Measurements from ENCODE around the gene MAGI2.
A peak's percentile ranks its signal among the peaks of the same experiment; 100 is the strongest.

MAGI2 gene

DNA sequence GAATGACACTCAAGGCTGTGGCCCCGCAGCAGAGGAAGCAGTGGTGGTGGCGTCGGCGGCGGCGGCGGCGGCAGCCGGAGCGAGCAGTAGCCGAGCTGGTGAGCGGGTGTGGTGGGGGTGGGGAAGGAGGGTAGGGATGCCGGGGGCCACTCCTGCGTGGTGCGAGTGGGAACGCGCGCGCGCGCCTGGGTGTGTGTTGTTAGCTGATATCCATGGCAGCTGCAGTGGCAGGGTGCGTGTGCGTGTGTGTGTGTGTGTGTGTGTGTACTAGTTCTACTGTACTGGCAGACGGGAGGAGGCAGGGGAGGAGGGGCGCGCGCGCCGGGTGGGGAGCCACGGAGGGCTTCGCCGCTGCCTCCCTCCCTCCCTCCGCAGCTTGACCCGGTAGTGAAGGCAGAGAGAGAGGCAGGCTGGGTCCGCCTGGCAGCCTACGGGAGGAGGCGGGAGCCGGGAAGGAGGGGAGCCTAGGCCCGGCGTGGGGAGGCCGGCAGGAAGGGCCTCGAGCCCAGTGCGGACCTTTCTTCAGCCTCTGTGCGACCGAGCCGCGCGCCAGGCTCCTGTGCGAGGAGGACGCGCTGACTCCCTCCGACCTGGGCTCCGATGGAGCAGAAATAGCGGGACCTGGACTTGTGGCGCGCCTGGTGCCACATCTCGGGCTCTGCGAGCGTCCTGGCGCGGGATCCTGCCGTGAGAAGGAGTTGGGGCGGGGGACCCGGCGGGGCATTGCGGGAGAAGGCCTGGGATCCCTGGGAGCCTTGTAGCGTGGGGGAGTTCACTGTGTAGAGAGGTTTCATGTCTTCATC is at the start of gene MAGI2:
MAGI2 (minus strand) TSS at position 110 of the 803 bp plus-strand sequence. CDS start 347 bp downstream, outside the sequence.
- POLR2A ChIA-PET, result no interaction called here
- DNase-seq (ENCODE audit: extremely low spot score), result peak; percentile 8
- CTCF ChIA-PET, result interaction anchor here (1.9 kb wide), 1 partner anchor 18 kb away, joined by 5 read pairs; no protein-coding TSS in a partner anchor
- TF ChIP-seq, protein P1, sequence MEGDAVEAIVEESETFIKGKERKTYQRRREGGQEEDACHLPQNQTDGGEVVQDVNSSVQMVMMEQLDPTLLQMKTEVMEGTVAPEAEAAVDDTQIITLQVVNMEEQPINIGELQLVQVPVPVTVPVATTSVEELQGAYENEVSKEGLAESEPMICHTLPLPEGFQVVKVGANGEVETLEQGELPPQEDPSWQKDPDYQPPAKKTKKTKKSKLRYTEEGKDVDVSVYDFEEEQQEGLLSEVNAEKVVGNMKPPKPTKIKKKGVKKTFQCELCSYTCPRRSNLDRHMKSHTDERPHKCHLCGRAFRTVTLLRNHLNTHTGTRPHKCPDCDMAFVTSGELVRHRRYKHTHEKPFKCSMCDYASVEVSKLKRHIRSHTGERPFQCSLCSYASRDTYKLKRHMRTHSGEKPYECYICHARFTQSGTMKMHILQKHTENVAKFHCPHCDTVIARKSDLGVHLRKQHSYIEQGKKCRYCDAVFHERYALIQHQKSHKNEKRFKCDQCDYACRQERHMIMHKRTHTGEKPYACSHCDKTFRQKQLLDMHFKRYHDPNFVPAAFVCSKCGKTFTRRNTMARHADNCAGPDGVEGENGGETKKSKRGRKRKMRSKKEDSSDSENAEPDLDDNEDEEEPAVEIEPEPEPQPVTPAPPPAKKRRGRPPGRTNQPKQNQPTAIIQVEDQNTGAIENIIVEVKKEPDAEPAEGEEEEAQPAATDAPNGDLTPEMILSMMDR (IDR thresholded peaks at IDR 0.05; ENCODE audit: control extremely low read depth, extremely low read depth, low read depth, missing control alignments), result no peak

DNA sequence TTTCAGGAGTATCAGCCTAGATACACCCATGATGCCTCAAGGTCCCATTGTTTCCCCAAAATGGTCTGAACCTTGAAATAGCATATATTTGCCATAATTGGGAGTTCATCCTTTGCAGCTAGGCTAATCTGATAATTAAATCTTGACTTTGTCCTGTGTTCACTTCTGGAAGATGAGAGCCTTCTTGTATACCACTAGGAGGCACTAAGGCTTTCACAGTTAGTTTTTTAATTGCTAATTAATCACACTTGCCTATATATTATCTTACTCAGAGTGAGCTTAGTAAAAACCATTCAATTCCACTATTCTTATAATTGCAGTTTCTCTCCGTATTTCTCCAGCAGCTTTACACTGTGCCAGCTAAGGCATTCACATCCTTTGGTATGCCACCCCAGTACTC is 48.7 kb upstream of the MAGI2 start:
- TF ChIP-seq, protein P1 (IDR thresholded peaks at IDR 0.05; ENCODE audit: control extremely low read depth, extremely low read depth, low read depth, missing control alignments), result no peak
- ChIA-PET CTCF (no interaction called here), POLR2A (no interaction called here)
- DNase-seq (ENCODE audit: extremely low spot score), result no peak

DNA sequence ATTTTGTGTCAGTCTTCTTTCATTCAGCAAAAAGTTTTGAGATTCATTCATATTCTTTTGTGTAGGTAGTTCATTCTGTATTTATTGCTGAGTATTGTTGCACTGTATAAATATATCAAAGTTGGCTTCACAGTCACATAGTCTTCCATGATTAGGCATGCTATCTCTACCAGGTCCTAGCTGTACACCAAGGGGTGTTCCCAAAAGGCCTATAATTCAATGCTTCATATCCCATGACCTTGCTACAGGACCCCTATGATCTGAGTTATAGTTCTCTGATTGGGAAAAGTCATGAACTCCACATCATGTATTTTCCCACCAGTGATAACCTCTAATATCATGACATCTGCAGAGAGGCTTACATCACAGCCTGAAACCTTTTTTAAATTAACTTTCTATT is 47.3 kb upstream of the MAGI2 start:
- TF ChIP-seq, protein P1 (IDR thresholded peaks at IDR 0.05; ENCODE audit: control extremely low read depth, extremely low read depth, low read depth, missing control alignments), result no peak
- POLR2A ChIA-PET, result no interaction called here
- CTCF ChIA-PET, result no interaction called here
- no peak for DNase-seq (ENCODE audit: extremely low spot score)

DNA sequence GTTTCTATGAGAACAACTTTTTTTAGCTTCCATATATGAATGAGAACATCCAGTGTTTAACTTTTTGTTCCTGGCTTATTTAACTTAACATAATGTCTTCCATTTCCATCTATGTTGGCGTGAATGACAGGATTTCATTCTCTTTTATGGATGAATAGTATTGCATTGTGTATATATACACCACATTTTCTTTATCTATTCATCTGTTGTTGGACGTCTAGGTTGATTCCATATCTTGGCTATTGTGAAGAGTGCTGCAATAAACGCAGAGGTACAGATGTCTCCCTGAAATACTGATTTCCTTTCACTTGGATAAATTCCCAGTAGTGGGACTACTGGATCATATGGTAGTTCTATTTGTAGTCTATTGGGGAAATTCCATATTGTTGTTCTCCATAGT is 44.3 kb upstream of the MAGI2 start:
- CTCF ChIA-PET, result no interaction called here
- POLR2A ChIA-PET, result no interaction called here
- TF ChIP-seq, protein P1 (IDR thresholded peaks at IDR 0.05; ENCODE audit: control extremely low read depth, extremely low read depth, low read depth, missing control alignments), result no peak
- DNase-seq (ENCODE audit: extremely low spot score), result no peak

DNA sequence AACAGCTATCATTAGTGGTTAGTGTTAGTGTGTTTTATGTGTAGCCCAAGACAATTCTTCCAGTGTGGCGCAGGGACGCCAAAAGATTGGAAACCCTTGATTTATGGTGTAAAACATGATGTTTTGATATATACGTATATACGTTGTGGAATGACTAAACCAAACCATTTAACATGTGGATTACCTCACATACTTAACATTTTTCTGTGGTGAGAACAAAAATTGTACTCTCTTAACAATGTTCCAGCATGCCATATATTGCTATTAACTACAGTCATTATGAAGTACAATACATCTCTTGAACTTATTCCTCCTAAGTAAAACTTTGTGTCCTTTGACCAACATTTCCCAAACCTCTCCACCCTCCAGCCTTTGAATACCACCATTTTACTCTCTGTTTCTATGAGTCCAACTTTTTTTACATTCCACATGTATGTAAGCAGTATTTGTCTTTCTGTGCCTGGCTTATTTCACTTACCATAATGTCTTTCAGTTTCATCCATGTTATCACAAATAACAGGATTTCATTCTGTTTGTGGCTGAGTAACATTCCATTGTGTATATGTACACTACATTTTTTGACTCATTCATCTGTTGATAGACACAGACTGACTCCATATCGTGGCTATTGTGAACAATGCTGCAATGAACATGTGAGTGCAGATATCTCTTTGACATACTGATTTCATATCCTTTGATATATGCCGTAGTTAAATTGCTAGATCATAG is 42.2 kb upstream of the MAGI2 start:
- DNase-seq (ENCODE audit: extremely low spot score), result no peak
- CTCF ChIA-PET, result no interaction called here
- POLR2A ChIA-PET, result no interaction called here
- TF ChIP-seq, protein P1 (IDR thresholded peaks at IDR 0.05; ENCODE audit: control extremely low read depth, extremely low read depth, low read depth, missing control alignments), result no peak

DNA sequence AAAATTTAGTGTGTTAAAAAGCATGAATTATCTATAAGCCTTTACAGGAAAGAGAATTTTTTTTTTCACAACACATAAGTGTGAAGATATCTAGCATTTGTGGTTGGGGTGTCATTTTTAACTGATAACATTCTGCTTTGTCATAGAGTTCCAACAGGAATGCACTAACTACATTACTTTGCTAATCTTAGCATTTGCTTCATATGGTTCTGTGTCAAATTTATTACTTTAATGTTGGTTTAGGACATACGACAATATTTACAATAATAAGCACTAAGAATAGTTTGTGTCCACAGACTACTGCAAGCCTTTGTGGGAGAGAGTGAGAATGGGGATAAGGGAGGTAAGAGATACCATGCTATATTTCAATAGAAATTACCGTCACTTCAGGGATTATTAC is 40.6 kb upstream of the MAGI2 start:
- TF ChIP-seq, protein P1 (IDR thresholded peaks at IDR 0.05; ENCODE audit: control extremely low read depth, extremely low read depth, low read depth, missing control alignments), result no peak
- POLR2A ChIA-PET, result no interaction called here
- CTCF ChIA-PET, result no interaction called here
- no peak for DNase-seq (ENCODE audit: extremely low spot score)
